Measurements from ENCODE around the gene APP. TPM values are rescaled to one million over a fixed set of nuclear protein-coding genes. Genes with fewer than 3 reads are reported as not detected.

Gene APP
- total RNA-seq, 3 donors from 2014 or later (not counting 1 experiment from before 2014, with no cell fraction given): 5.1 to 10.6 (median 7.8) TPM

DNA sequence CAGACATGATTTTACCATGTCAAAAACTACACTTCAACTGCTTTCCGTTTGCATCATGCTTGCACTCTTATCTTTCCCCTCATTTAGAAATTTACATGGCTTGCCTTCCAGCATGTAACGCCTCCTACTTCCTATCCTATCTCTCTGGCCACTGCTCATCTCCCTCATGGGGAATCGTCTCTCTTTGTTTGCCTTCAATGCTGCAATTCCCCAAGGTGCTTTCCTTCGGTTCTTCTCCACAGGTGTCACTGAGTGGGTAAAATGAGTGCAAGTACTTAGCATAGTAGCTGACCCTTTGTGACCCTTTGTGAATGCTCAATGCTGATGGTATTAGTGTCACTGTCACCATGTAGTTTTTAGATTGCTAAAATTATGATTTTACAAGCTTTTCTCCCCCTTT is 63.1 kb downstream of the APP start:
- no peaks in the 10 kb centered on the region for H3K36me3 Mint-ChIP-seq
- no peaks in the 10 kb centered on the region for H3K4me1 Mint-ChIP-seq

DNA sequence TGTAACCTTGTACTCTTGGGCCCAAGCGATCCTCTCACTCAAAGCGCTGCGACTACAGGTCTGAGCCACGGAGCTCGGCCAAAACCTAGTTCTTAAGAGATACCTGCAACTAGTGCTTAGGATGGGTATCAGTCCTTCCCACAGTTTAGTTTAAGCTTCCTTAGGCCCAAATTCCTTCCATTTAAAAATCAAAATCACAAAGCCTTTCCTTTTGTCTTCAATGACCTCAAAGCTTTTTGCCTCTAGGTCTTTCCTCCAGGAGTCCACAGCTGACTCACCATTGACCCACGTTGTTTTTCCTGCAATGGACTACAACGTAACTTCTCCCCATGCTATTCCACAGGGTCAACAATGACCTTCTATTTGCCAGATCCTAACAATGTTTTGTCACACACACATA is 64.0 kb downstream of the APP start:
- no peak overlapping the region for H3K4me3 Mint-ChIP-seq
- ATAC-seq (no peak), DNase-seq (no peak)
- no peaks in the 10 kb centered on the region for H3K9me3 Mint-ChIP-seq
- H3K27me3 Mint-ChIP-seq (ENCODE audit: low read depth in 2 of 2): no peaks in the 10 kb centered on the region
- no peak overlapping the region for H3K27ac ChIP-seq (ENCODE audit: low read length)
- 88% methylated on average over 7 of the region's 7 CpGs for WGBS (ENCODE audit: insufficient coverage)
- no peaks in the 10 kb centered on the region for H3K36me3 Mint-ChIP-seq
- TF ChIP-seq CTCF (IDR thresholded peaks at IDR 0.05): no peak
- H3K27ac Mint-ChIP-seq: no peak overlapping the region
- no peaks in the 10 kb centered on the region for H3K4me1 Mint-ChIP-seq
- no peaks in the 10 kb centered on the region for H3K36me3 ChIP-seq (ENCODE audit: control insufficient read depth, insufficient read depth, low read length)
- intact Hi-C loops (cut with micrococcal nuclease): no loop called here
- no peak overlapping the region for H3K4me3 ChIP-seq (ENCODE audit: low read length)
- no peaks in the 10 kb centered on the region for H3K9me3 ChIP-seq (ENCODE audit: control insufficient read depth, insufficient read depth, low read length)
- no peaks in the 10 kb centered on the region for H3K4me1 ChIP-seq (ENCODE audit: control insufficient read depth, insufficient read depth, low read length)
- H3K27me3 ChIP-seq (ENCODE audit: control insufficient read depth, insufficient read depth, low read length): no peaks in the 10 kb centered on the region

More for the DNA sequence above, 63.1 kb downstream of the APP start:
- DNase-seq (no peak), ATAC-seq (no peak)
- no peak for TF ChIP-seq CTCF (IDR thresholded peaks at IDR 0.05)
- H3K9me3 ChIP-seq (ENCODE audit: control insufficient read depth, insufficient read depth, low read length): no peaks in the 10 kb centered on the region
- no peak overlapping the region for H3K27ac Mint-ChIP-seq
- H3K4me3 ChIP-seq (ENCODE audit: low read length): no peak overlapping the region
- no peaks in the 10 kb centered on the region for H3K27me3 ChIP-seq (ENCODE audit: control insufficient read depth, insufficient read depth, low read length)
- H3K36me3 ChIP-seq (ENCODE audit: control insufficient read depth, insufficient read depth, low read length): no peaks in the 10 kb centered on the region
- H3K27ac ChIP-seq (ENCODE audit: low read length): no peak overlapping the region
- H3K4me3 Mint-ChIP-seq: no peak overlapping the region
- intact Hi-C loops (cut with micrococcal nuclease): no loop called here
- no peaks in the 10 kb centered on the region for H3K9me3 Mint-ChIP-seq
- 72% methylated on average over 4 of the region's 4 CpGs for WGBS (ENCODE audit: insufficient coverage)
- no peaks in the 10 kb centered on the region for H3K27me3 Mint-ChIP-seq (ENCODE audit: low read depth in 2 of 2)
- no peaks in the 10 kb centered on the region for H3K4me1 ChIP-seq (ENCODE audit: control insufficient read depth, insufficient read depth, low read length)

DNA sequence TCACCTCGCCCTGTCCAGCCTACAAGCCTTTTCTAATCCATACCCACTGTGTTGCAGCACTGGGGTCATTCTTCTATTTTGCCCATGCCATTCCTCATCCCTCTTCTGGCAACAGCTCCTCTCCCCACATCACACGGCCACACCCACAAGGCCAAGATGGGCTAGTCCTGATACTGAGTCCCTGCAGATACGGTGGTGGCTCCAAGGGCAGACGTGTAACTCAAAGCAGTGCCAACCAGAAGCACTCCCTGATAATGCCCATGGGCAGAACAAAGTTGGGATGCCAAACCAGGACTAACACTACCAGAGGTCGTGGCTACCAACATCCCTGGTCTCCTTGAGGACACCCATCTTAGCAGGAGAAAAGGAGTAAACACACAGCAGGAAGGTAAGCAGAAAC is 64.8 kb downstream of the APP start:
- no peaks in the 10 kb centered on the region for H3K27me3 Mint-ChIP-seq (ENCODE audit: low read depth in 2 of 2)
- H3K4me1 ChIP-seq (ENCODE audit: control insufficient read depth, insufficient read depth, low read length): no peaks in the 10 kb centered on the region

More for the DNA sequence above, 64.8 kb downstream of the APP start:
- H3K4me3 ChIP-seq (ENCODE audit: low read length): no peak overlapping the region
- no peaks in the 10 kb centered on the region for H3K36me3 ChIP-seq (ENCODE audit: control insufficient read depth, insufficient read depth, low read length)
- no peaks in the 10 kb centered on the region for H3K9me3 ChIP-seq (ENCODE audit: control insufficient read depth, insufficient read depth, low read length)
- H3K36me3 Mint-ChIP-seq: no peaks in the 10 kb centered on the region
- no peak overlapping the region for H3K27ac Mint-ChIP-seq
- WGBS (ENCODE audit: insufficient coverage): 79% methylated on average over 5 of the region's 5 CpGs
- ATAC-seq (no peak), DNase-seq (no peak)
- no peak overlapping the region for H3K27ac ChIP-seq (ENCODE audit: low read length)
- no peaks in the 10 kb centered on the region for H3K4me1 Mint-ChIP-seq
- H3K4me3 Mint-ChIP-seq: no peak overlapping the region
- intact Hi-C loops (cut with micrococcal nuclease): no loop called here
- TF ChIP-seq CTCF (IDR thresholded peaks at IDR 0.05): no peak
- H3K27me3 ChIP-seq (ENCODE audit: control insufficient read depth, insufficient read depth, low read length): no peaks in the 10 kb centered on the region
- no peaks in the 10 kb centered on the region for H3K9me3 Mint-ChIP-seq
